H54 (cell line): ENCODE data around the gene ASB15.

Source experiments
- DNase-seq: peaks from one replicate; pipeline ENCODE4 v3.0.0; 2011; ENCODE audit warnings: low spot score, mixed read lengths; ENCODE audit not compliant: insufficient read length
- FAIRE-seq: peaks from 3 replicates; lab custom pipeline; 2011; peaks lifted over from hg19 to GRCh38; lab: Jason Lieb, UNC
- POLR2A ChIP-seq: IDR thresholded peaks from 2 replicates; pipeline ENCODE4 v1.6.1; 2011; ENCODE audit warnings: low read depth, mild to moderate bottlenecking, low read length

The ASB15 gene

DNA sequence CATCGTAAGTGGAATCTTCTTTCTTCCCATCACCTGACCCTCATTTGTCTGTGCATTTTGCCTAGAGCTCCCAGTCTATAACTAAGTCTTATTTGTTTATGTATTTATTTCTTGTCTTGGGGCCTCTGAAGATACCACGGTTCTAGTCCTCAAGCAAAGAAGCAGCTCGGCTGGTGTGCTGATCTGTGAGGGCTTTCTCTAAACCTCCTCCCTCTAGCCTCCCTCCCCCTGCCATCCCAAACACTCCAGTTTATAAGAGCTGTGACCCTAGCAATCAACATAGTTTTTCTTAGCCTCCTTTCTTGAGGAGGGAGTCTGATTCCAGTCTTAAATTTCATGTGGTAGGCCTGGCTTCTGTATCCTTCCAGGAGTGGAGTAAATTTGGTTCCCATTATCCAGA is 28.3 kb upstream of the ASB15 start:
- no peak for FAIRE-seq
- no peak for TF ChIP-seq POLR2A
- no peak for DNase-seq

DNA sequence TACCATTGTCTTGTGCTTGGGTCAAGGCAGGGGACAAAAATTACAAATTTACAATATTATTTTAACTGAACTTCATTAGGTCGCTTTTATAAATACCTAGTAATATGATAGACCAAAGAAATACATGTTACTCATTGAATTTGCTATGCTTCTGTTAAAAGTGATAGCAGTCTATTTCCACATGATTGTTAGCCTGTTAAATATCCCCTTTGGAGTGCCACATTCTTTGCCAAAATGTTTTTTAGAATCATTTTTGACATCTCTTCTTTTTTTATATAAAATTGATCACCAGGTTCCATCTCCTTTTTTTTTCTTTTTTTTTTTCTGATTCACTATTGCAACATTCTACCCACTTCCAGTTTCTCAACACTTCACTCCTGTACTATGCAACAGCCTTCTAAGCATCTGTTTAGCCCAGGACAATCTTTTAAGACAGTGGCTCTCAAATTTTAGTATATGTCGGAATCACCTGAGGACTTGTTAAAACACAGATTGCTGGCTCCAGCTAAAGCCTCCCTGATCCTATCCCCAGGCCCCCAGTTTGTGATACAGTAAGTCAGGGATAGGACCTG is 27.6 kb upstream of the ASB15 start:
- no peak for DNase-seq
- no peak for TF ChIP-seq POLR2A
- no peak for FAIRE-seq

GRCh38 chr7:123579416-123579815 is 22.2 kb upstream of the ASB15 start:
- DNase-seq = no peak
- no peak for TF ChIP-seq POLR2A
- no peak for FAIRE-seq

- no peak for DNase-seq
- peak; percentile 94 for FAIRE-seq
- no peak for TF ChIP-seq POLR2A
These were observed 21.0 kb upstream of the ASB15 start for GRCh38 chr7:123580406-123581161.

GRCh38 chr7:123581162-123581459 is 20.5 kb upstream of the ASB15 start:
- TF ChIP-seq POLR2A = no peak
- FAIRE-seq (no peak), DNase-seq (no peak)

DNA sequence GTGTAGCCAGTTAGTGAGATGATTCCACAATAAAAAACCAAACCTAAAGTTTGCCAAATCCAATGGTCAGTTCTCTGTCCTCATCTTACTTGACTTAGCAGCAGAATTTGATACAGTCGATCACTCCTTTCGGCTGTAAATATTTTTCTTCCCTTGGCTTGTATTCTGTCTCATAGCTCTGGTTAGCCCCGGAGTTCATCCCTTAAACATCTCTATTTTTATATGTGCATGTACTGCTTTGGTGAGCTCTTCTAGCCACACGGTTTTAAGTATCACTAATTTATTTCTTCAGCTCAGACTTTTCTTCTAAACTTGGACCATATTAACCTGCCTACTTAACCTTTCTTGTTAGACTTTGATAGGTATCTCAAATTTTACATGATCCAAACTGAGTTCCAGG is 17.8 kb upstream of the ASB15 start:
- no peak for TF ChIP-seq POLR2A
- FAIRE-seq = no peak
- DNase-seq = no peak

DNA sequence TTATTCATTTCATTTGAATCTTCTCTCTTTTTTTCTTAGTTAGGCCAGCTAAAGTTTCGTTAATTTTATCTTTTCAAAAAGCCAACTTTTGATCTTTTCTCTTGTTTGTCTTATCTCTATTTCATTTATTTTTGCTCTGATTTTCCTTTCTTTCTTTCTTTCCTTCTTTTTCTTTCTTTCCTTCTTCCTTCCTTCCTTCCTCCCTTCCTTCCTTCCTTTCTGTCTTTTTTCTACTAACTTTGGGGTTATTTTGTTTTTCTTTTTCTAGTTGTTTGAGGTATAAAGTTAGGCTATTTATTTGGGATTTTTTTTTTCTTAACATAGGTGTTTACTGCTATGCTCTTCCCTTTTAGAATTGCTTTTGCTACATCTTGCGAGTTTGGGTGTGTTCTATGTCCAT is 13.2 kb upstream of the ASB15 start:
- no peak for DNase-seq
- no peak for FAIRE-seq
- TF ChIP-seq POLR2A = no peak

DNA sequence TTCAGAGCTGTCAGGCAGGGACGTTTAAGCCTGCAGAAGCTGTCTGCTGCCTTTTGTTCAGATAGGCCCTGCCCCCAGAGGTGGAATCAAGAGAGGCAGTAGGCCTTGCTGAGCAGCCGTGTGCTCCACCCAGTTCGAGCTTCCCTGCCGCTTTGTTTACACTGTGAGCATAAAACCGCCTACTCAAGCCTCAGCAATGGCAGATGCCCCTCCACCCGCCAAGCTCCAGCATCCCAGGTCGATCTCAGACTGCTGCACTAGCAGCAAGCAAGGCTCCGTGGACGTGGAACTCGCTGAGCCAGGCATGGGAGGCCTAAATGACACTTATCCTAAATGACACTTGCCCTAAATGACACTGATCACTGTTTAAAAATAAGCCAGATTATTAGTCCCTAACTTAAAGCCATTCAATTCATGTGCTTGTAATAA is 6.8 kb upstream of the ASB15 start:
- FAIRE-seq (no peak), DNase-seq (no peak)
- no peak for TF ChIP-seq POLR2A

GRCh38 chr7:123598657-123599056 is 3.0 kb upstream of the ASB15 start:
- DNase-seq (no peak), FAIRE-seq (no peak)
- no peak for TF ChIP-seq POLR2A

DNA sequence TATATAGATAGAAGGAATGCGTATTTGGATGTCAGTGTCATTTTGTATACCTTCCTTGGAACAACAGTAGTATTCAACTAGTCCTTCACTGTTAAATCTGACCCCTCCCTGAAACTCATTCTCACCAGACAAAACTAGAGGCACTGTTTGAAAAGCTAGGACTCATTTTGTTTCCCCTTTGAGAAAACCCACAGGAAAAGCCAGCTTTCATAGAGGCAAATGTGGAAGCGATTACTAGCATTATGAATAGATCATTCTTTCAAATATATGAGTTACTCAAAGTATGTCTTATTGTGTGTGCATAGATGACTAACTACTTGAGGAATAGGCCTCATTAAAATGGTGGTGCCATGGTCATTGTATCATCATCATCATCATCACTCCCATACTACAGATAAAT is 1.9 kb upstream of the ASB15 start:
- no peak for TF ChIP-seq POLR2A
- DNase-seq (no peak), FAIRE-seq (no peak)

DNA sequence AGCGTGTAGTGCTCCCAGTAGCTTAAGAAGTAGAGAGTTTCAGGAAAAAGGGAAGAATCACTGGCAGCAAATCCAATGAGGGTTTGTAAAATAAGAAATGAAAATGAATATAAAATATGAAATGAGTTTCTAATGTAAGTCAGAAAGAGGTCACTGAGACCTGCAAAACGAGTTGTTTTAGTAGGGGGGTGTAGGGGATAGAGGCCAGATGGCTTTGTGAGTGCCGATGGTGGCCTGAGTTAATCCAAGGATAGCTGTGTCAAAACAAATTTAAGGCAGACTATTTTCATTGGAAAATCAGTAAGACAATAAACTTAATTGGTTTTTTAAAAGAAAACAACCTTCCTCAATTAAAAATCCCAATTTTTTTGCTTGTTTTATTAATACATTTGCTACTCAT is 745 bp upstream of the ASB15 start:
- no peak for FAIRE-seq
- no peak for TF ChIP-seq POLR2A
- no peak for DNase-seq

DNA sequence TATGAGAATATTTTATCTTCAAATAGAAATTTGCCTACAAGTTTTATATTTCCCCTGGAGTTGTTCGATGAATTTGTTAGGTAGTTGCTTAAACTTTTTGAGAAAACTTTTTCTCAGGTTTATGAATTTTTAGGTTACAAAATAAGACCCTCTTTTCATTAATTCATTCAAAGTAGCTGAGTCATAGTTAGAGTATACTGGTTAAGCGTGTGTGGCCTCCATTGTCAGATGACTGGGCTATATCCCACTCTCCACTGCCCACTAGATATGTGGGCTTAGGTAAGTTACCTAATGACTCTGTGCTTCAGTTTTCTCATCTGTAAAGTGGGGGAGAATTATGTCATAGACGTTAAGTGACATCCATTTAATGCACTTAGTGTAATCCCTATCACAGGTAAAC is 1.0 kb downstream of the ASB15 start:
- FAIRE-seq (no peak), DNase-seq (no peak)
- no peak for TF ChIP-seq POLR2A

GRCh38 chr7:123604739-123605138 is 3.1 kb downstream of the ASB15 start:
- TF ChIP-seq POLR2A = no peak
- no peak for FAIRE-seq
- no peak for DNase-seq

GRCh38 chr7:123607423-123607975 is 5.9 kb downstream of the ASB15 start:
- FAIRE-seq = no peak
- no peak for TF ChIP-seq POLR2A
- DNase-seq = no peak

DNA sequence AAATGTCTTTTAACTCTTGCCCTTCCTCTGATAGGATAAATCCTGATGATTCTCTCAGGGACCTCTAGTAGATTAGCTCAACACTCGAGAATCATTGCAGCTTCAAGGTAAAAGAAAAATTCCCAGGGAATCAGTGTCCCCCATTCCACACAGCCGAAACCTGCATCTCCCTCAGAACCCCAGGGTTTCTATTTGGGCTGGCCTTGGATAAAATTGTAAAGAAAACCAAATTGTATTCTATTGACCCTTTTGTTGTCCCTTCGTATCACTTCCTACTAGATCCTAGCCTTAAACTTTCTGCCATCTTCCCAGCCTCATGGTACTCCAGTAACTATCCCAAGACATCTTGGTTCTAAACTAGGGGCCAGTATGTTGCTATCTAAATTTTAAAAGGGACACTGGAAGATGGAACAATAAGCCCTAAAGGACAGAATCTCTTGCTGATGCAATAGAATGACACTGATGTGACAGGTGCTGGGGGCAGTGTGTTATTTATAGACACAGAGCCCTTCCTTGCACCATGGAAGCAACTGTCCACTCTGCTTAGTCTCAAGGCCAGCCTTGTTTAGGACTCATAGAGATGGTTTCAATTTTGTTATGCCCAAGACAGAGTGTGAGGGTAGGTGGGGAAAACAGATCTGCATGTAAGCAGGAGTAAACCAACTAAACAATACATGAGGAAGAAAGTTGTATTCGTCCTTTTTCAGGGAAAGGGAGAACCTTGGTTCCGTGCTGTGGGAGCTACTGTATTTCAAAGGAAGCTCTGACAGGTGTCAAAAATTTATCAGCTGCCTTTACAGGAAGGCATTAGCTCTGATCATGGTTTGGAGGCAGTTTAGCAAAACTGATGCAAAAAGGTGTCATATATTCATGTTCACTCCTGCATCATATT is 7.6 kb downstream of the ASB15 start:
- FAIRE-seq (no peak), DNase-seq (no peak)
- TF ChIP-seq POLR2A = no peak
